HepG2 (cell line): ENCODE measurements around the gene TNK1. TPM values are rescaled to one million over a fixed set of nuclear protein-coding genes. Genes with fewer than 3 reads are reported as not detected.
A peak's percentile ranks its signal among the peaks of the same experiment; 100 is the strongest.

Experiments used
- AGO2 ChIP-seq: fragments of 200-400 bp; formaldehyde crosslinking; optimal IDR thresholded peaks from 2 replicates; pipeline ENCODE3; 2017; ENCODE audit warnings: mild to moderate bottlenecking, low read depth, low read length, moderate library complexity
- GABPA ChIP-seq, 2 experiments: IDR thresholded peaks; 2 replicates each; pipeline ENCODE4 v1.6.1; 2011 to 2016; ENCODE audit warnings: low read depth in 2 of 2, low read length in 1 of 2, missing biosample characterization in 1 of 2, missing genetic modification characterization in 1 of 2
- IRF1 ChIP-seq: sonication (generic); formaldehyde crosslinking; IDR thresholded peaks from 2 replicates; pipeline ENCODE4 v1.4.0; 2020; ENCODE audit warnings: low read depth, mild to moderate bottlenecking, missing genetic modification reagents
- MIXL1 ChIP-seq: IDR thresholded peaks from 2 replicates; pipeline ENCODE4 v1.6.1; 2016
- MLLT10 ChIP-seq: sonication (generic); formaldehyde crosslinking; IDR thresholded peaks from 2 replicates; pipeline ENCODE4 v1.4.0; 2020; ENCODE audit warnings: missing genetic modification reagents
- MXD4 ChIP-seq: IDR thresholded peaks from 2 replicates; pipeline ENCODE4 v1.6.1; 2016; ENCODE audit warnings: mild to moderate bottlenecking, missing biosample characterization, missing genetic modification reagents
- NFATC3 ChIP-seq: sonication (generic); formaldehyde crosslinking; IDR thresholded peaks from 2 replicates; pipeline ENCODE4 v1.5.1; 2020; ENCODE audit warnings: mild to moderate bottlenecking, missing genetic modification reagents
- NFYB ChIP-seq: sonication (generic); formaldehyde crosslinking; IDR thresholded peaks from 2 replicates; pipeline ENCODE4 v1.4.0; 2020; ENCODE audit warnings: missing genetic modification reagents
- NFYC ChIP-seq: IDR thresholded peaks from 2 replicates; pipeline ENCODE4 v1.6.1; 2016; ENCODE audit warnings: missing genetic modification reagents, missing compliant biosample characterization
- RBM39 ChIP-seq: fragments of 200-400 bp; formaldehyde crosslinking; IDR thresholded peaks from one replicate; pipeline ENCODE4 v1.6.1; 2018; ENCODE audit warnings: antibody characterized with exemption, mild to moderate bottlenecking, low read depth, low read length; ENCODE audit not compliant: poor library complexity, severe bottlenecking
- RORA ChIP-seq: sonication (generic); formaldehyde crosslinking; IDR thresholded peaks from 2 replicates; pipeline ENCODE4 v1.5.0; 2020; ENCODE audit warnings: mild to moderate bottlenecking, missing genetic modification reagents, moderate library complexity
- SP5 ChIP-seq: IDR thresholded peaks from 2 replicates; pipeline ENCODE4 v1.6.1; 2016; ENCODE audit warnings: low read depth, borderline replicate concordance
- ZGPAT ChIP-seq: IDR thresholded peaks from 2 replicates; pipeline ENCODE4 v1.6.1; 2016; ENCODE audit warnings: mild to moderate bottlenecking
- ZNF10 ChIP-seq: sonication (generic); formaldehyde crosslinking; IDR thresholded peaks from 2 replicates; pipeline ENCODE4 v1.4.0; 2020; ENCODE audit warnings: mild to moderate bottlenecking, low read depth, missing genetic modification reagents, borderline replicate concordance
- ZNF143 ChIP-seq: sonication (generic); formaldehyde crosslinking; IDR thresholded peaks from 2 replicates; pipeline ENCODE4 v1.4.0; 2020; ENCODE audit warnings: missing genetic modification reagents
- ZNF367 ChIP-seq: sonication (generic); formaldehyde crosslinking; IDR thresholded peaks from 2 replicates; pipeline ENCODE4 v1.4.0; 2020; ENCODE audit warnings: missing genetic modification reagents, borderline replicate concordance
- ZNF543 ChIP-seq: sonication (generic); formaldehyde crosslinking; IDR thresholded peaks from 2 replicates; pipeline ENCODE4 v1.4.0; 2020; ENCODE audit warnings: mild to moderate bottlenecking, missing genetic modification reagents
- ZNF687 ChIP-seq: sonication (generic); formaldehyde crosslinking; IDR thresholded peaks from 2 replicates; pipeline ENCODE4 v1.5.1; 2020; ENCODE audit warnings: mild to moderate bottlenecking, missing genetic modification reagents, moderate library complexity
- polyA plus RNA-seq, 8 experiments: library from polyadenylated mRNA; depleted of rRNA in 3 of 8; stranded (reverse) in 7 of 8; unstranded in 1 of 8; fragments of >200 nt; fragmentation: Illumina TruSeq in 4 of 8; extraction: Trizol in 4 of 8; gene quantifications; 2 replicates each; pipeline versions ENCODE4 v1.2.1 to v1.2.3, GENCODE V29; 2011 to 2016; ENCODE audit warnings: low read depth in 4 of 8, missing spikeins in 1 of 8, mixed read lengths in 1 of 8; ENCODE audit not compliant: insufficient read depth in 1 of 8
- total RNA-seq, 5 experiments: library from RNA; depleted of rRNA; stranded (reverse); fragments of >200 nt; fragmentation: Illumina TruSeq; extraction: Trizol; gene quantifications; 2 replicates each; pipeline ENCODE4 v1.2.3, GENCODE V29; 2016; ENCODE audit warnings: low read depth in 1 of 5

TNK1 gene
- total and polyA plus RNA-seq, 2 of the 13 experiments (the other 11 are each of a cell fraction or from before 2014, with no cell fraction given) = 2.0 to 3.5 TPM

- TF ChIP-seq NFATC3 (CRISPR knock-in tag) (no peak), ZGPAT (CRISPR knock-in tag) (0 out of 2 replicates have a peak, but pooled peaks have one; percentile 18), SP5 (CRISPR knock-in tag) (0 out of 2 replicates have a peak, but pooled peaks have one; percentile 6), RBM39 (peak; percentile 77), ZNF687 (CRISPR knock-in tag) (peak; percentile 74), ZNF143 (no peak), MIXL1 (CRISPR knock-in tag) (no peak; the same call in 1 of the 2 replicates), IRF1 (no peak), NFYC (peak; percentile 91), MXD4 (no peak), RORA (CRISPR knock-in tag) (no peak), ZNF543 (CRISPR knock-in tag) (0 out of 2 replicates have a peak, but pooled peaks have one; percentile 7), ZNF367 (CRISPR knock-in tag) (no peak), AGO2 (peak; percentile 78), GABPA (IDR thresholded peaks at IDR 0.05; ENCODE audit: low read depth, low read length) (no peak), GABPA (CRISPR knock-in tag; IDR thresholded peaks at IDR 0.05; ENCODE audit: low read depth) (peak; percentile 42), NFYB (peak; percentile 86), ZNF10 (CRISPR knock-in tag) (no peak), MLLT10 (CRISPR knock-in tag) (no peak)
Observed at GRCh38 chr17:7403977-7404736, 23.3 kb downstream of the TNK1 start, which contains the start of gene TMEM256 (continued).
